Hypothalamus (tissue), 51 donors: ENCODE results near the gene TMEM150B.
A peak's percentile ranks its signal among the peaks of the same experiment; 100 is the strongest.
"Not testable (repeated sequence)": the region's sequence is repeated elsewhere in the genome, so short reads cannot be mapped to it uniquely, and the experiment has no call there.

Experiments
- DNase-seq, 51 donors: peaks; one replicate each; lab custom pipeline; 2025; lab: John Stamatoyannopoulos, UW

The TMEM150B gene

DNA sequence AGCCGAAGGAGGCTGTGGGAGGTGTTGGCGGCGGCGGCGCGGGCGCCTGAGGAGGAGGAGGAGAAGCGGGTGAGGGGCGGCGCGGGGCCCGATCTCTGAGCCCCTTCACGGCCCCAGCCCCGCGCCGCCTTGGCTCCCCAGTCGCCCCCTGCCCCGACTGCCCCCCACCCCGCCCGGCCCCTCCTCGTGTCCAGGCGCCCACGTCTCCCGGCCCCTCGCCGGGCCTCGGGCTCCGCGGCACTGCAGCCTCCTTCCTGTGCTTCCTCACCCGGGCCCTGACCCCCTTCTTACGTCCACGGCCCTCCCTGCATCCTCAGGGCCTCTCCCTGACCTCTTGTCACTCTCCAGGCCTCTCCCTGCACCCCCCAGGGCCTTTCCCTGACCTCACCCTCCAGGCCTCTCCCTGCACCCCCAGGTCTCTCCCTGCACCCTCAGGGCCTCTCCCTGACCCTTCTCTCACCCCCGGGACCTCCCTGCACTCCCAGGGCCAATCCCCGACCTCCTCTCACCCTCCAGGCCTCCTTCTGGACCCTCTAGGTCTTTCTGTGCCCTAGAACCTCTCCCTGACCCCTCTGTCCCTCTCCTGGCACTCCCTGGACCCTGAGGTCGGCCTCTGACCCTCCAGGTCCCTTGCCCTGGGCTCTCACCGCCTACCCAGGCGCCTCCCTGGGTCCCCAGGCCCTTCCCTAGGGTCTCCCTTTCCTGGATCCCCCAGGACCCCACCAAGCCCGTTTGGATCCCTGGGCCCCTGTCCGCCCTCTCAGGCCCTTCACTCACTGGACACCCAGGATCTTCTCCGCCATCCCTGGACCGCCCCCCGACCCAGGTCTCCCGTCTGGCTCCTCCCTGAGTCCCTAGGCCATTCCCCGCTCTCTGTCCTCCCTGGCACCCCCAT lies 15.0 kb upstream of the TMEM150B start:
- DNase-seq, result peak in 3 of 51 donors; percentile 6 to 67 (median 38)

DNA sequence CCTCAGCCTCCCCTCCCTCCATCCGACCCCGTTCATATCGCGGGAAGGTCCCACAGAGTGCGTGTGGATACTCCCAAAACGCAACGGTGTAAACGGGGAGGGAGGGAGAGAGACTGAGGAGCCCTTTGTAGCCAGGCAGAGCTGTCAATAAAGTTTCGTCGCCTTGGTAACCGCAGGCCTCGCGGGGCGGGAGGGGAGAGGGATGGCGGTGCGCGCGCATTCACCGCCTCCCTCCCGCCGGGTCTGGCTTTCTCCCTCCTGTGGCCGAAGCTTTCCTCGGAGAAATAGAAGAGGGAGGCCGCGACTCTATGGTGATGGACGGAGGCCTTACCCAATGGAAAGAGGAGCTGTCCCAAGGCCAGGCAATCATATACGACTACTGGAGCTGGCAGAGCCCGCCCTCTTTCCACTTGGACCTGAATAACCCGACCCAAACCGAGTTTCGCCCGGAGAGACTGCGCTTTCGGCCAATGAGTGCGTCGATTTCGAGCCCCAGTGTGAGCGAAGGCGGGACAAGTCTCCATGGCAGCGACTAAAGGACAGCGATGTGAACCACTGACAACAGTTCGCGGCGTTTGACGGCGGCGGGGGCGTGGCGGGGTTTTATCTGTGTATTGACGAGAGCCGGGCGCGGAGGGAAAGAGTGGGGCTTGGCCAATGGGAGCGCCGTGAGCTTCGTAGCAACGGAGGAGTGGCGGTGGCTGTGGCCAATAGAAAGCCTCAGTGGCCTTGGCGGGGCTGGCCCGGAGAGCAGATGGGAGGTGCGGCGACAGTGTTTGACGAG lies 14.2 kb upstream of the TMEM150B start, which contains the start of gene KMT5C:
Gene KMT5C, plus strand, starts transcription at position 772 of the 784 bp plus-strand sequence. CDS start 2,061 bp downstream, outside the sequence.
- peak; percentile 96 to 100 (median 100) for DNase-seq

DNA sequence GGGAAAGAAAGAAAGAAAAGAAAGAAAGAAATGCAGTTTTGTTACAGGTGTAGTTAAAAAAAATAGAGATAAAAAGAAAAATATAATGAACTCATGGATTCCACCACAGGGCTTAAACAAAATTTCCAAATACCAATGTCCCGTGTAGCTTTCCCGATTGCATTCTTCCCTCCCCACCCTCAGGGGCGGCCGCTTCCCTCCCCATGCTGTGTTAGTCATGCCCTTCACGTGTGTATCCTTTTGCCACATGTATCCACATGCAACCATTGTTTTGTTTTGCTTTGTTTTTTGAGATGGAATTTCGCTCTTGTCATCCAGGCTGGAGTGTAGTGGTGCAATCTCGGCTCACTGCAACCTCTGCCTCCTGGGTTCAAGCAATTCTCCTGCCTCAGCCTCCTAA lies 11.0 kb upstream of the TMEM150B start:
- DNase-seq, result no peak

GRCh38 chr19:55333870-55334269 lies 8.7 kb upstream of the TMEM150B start:
- no peak for DNase-seq

DNA sequence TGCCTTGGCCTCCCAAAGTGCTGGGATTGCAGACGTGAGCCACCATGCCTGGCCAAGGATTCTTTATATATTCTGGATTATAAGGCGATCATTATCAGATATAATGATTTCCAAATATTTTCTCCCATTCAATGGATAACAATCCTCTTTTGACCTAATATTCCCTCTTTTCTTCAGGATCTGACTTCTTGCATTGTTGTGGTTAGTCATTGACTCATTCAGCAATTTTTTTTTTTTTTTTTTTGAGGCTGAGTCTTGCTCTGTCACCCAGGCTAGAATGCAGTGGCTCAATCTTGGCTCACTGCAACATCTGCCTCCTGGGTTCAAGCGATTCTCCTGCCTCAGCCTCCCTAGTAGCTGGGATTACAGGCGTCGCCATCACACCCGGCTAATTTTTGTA lies 4.7 kb upstream of the TMEM150B start:
- DNase-seq, result not testable (repeated sequence)

- DNase-seq, result not testable (repeated sequence)
Measured at GRCh38 chr19:55328774-55329318, 3.7 kb upstream of the TMEM150B start.

- no peak for DNase-seq
Measured at GRCh38 chr19:55324662-55325061, 479 bp downstream of the TMEM150B start.

DNA sequence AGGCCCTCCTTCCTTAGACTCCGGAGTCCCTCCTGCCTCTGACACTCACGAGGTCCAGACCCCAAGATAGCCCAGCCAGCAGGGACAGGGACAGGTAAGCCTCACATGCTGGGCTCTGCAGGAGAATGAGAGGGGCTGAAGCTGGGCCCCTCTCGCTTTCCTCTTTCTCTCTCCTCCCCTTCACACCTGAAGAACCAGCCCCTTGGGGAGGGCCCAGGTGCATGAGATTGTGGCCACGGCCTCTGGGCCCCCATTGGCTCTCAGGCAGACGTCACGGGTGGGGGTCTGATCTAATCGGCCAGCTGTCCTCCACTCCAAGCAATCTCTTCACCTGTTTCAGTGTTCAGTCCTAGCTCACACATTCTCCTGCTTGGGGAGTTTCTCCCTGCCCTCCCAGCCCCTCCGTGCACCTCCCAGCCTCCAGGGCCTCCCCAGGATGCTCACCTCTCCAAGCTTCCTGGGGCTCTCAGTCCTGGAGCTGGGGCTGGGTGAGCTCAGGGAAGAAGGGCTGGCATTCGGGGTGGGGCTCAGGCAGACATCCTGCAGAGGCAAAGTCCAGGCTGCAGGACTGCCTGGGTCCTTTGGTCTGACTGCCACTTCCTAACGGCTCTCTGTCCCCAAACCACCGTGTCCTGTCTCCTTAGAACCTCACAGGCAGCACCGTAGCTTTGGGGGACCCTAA lies 2.8 kb downstream of the TMEM150B start:
- no peak for DNase-seq

GRCh38 chr19:55321466-55322137 lies 3.5 kb downstream of the TMEM150B start:
- no peak for DNase-seq

GRCh38 chr19:55320844-55321419 lies 4.2 kb downstream of the TMEM150B start:
- no peak for DNase-seq

DNA sequence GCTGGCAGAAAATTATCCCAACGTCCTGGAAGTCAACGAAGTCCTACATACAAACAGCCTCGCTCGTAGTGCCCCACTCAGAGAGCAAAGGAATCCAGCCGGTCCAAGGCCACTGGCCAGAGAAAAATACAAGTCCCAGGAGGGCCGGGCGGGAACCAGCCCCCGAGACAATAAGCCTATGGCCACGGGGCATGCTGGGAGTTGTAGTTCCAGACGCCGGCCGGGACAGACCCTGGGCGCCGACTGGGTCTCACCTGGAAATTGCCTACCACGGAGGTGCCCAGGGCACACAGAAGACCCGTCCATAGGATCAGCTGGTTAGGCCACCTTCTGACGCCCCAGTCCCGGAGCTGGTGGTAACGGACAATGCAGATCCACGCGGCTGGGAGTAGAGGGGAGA lies 5.4 kb downstream of the TMEM150B start:
- peak in 28 of 51 donors; percentile 7 to 73 (median 34) for DNase-seq

- DNase-seq, result no peak
Measured at GRCh38 chr19:55316646-55317045, 8.5 kb downstream of the TMEM150B start.

GRCh38 chr19:55315956-55316525 lies 9.1 kb downstream of the TMEM150B start:
- no peak for DNase-seq

GRCh38 chr19:55314396-55314795 lies 10.7 kb downstream of the TMEM150B start:
- DNase-seq, result no peak

GRCh38 chr19:55312621-55313512 lies 12.3 kb downstream of the TMEM150B start:
- DNase-seq, result peak in 1 of 51 donors; percentile 9

DNA sequence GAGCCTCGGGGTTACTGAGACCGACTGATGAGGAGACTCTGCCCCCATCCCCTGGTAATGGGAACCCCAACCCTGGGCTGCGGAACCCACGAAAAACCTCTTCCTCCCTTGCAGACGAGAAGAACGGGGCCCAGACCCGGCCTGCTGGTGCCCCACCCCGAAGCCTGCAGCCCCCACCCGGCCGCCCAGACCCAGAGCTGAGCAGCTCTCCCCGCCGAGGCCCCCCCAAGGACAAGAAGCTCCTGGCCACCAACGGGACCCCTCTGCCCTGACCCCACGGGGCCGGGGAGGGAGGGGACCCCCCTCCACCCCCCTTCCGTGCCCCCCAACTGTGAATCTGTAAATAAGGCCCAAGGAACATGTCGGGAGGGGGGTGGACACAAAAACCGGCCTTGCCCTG lies 13.3 kb downstream of the TMEM150B start:
- DNase-seq, result no peak

GRCh38 chr19:55311397-55311796 lies 13.7 kb downstream of the TMEM150B start:
- no peak for DNase-seq

DNA sequence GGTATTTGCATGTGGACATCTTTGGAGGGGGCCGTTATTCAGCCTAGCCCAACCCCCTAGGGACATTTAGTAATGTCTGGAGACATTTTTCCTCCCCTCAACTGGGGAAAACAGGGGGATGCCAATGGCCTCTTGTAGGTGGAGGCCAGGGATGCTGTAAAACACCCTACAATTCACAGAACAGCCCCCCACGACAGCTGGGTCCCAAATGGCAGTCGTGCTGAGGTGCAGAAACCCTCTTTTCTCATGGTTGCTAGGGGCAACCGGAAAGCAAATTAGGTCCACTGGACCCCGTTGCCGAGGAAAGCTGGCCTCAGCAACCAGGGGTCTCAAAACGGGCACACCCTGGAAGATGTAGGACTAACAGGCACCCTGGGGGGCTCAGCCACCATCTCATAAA lies 14.6 kb downstream of the TMEM150B start:
- no peak for DNase-seq
